EH (cell line): ENCODE results near the gene SLC38A9.

Experiments
- DNase-seq: peaks from one replicate; pipeline ENCODE4 v3.0.0-alpha.2; 2015; ENCODE audit warnings: low read depth

The SLC38A9 gene

DNA sequence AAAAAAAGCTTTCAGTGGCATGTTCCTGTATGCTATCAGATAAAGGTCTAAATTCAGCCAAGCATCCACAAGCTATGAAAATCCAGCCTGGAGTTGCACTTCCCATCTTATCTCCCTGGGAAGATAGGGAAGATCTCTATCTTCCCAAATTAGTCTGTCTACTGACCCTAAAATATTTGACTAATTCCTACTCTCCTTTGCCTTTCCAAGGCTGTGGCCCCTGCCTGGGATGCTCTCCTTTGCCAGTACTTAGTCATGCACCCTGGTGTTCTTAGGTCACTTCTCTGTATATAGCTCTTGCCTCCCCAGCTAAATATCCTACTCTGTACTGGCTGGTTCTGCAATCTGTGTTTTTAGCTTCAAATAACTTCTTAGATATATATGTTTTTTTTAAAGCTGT, 133.4 kb downstream of the SLC38A9 start:
- peak; percentile 70 for DNase-seq

GRCh38 chr5:55577353-55578060, 134.6 kb downstream of the SLC38A9 start:
- peak; percentile 21 for DNase-seq

- DNase-seq, result no peak
Observed at GRCh38 chr5:55576661-55577060, 135.5 kb downstream of the SLC38A9 start.
